Stimulated activated CD4-positive, alpha-beta T cell treated with anti-CD3 and anti-CD28 coated beads, Interleukin-4, amount 100 ng/mL, for 1 hour (primary cell): ENCODE data around the gene SPNS3.

Experiments
- DNase-seq: peaks from one replicate; pipeline ENCODE4 v3.0.0-alpha.2; 2020

Gene SPNS3

DNA sequence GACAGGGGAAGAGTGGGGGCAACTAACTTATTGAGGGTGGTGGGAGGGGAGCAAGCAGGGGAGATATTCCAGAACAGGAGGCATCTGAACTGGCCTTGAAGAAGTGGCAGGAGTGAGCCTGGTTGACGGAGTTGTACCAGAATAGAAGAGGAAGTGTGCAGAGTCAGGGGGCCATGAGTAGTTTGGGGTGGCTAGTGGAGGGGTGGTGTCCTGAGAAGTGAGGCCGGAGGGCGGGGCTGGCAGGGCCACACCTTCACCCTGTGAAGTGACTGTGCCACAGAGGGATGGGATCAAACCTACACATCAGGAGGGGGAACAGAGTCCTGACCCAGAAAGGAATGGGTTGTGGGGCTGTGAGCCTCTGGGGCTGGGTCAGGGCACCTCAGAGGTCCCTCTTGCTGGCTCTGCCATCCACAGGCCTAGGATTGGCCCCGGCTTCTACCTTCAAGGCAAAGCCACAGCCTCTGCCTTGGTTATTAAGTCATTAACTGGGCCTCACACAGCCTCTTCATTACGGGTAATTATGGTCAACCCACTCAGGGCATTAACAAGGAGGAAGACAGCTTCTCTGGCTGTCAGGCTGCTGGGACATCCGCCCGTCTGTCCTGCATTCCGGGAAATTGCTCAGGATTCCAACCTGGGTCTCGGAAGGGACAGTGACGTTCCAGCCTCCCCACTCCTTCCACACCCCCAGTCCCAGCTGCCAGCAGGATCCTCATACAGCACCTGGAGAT, 77.6 kb downstream of the SPNS3 start:
- no peak for DNase-seq

DNA sequence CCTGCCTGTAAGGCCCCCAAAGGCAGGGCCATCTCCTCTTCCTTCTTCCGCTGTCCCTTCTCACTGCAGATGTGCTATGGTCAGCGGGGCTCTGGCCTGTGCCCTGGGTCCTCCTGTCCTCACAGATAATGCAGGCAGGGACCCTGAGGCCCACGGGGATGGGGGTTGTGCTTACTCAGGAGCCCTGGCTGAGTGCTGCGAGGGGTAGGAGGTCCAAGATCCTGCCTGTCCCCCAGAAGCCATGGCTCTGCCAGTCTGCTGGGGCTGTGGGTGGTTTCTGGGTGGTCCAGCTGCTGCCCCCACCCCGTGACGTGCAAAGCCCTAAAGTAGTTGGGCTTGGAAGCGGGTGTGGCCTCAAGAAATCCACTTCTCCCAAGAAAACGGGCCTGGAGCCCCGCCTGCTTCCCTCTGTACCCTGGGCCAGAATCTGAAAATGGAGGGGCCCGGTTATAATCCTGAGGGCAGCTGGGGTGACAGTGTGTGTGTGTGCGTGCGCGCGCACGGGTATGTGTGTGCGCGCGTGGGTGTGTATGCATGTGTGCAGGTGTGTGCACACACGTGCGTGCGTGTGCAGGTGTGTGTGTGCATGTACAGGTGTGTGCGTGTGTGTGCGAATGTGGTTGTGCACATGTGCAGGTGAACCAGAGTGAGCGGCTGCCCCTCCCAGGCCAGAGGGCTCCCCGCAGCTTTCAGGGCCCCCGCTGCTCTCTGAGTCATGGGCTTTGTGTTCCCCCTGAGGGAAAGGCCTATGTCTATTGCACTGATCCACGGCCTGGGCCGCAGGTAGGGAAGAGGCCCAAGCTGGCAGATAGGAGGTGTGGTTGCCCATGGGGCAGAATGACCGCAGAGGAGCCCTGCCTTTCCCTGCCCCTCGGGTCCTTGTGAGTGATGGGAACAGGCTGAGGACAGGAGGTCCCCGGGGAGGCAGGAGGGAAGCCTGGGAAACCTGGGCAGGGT, 78.7 kb downstream of the SPNS3 start:
- DNase-seq: no peak

DNA sequence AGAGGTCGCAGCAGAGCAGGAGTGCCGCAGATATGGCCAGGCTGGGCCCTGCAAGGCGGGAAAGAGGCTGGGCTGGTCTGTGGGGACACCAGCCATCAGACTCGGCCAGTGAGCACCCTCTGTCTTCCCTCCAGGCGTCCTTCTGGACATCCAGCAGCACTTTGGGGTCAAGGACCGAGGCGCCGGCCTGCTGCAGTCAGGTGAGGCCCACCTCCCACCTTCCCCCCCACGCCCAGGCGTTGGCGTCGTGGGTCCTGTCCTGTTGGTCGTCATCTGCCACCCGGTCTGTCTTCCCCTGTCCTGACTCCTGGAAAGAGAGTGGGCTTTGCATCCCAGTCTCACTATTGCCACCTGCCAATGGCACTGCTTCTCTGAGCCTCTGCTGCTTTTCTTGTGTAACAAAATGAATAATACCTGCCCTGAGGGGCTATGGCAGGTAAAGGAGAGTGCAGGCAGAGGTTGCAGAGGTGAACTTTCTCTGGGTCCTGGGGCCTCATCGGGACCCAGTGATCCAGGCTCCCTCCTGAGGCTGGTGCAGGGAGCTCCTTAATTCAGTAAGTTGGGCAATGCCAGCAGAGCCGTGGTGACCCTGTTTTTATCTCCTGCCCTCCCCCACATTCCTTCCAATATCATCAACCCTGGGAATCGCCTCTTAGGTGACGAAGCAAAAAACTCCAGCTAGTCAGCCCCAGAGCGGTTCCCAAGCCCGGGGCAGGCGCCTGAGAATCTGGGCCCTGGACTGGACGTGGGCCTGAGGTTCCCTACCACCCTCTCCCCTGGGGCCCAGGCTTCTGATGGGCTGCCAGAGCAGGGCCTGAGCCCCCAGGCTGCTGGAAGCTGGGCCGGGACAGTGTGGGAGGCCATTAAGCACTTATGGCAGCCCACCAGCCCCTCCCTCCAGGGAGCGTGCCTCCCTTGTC, 79.6 kb downstream of the SPNS3 start:
- no peak for DNase-seq

DNA sequence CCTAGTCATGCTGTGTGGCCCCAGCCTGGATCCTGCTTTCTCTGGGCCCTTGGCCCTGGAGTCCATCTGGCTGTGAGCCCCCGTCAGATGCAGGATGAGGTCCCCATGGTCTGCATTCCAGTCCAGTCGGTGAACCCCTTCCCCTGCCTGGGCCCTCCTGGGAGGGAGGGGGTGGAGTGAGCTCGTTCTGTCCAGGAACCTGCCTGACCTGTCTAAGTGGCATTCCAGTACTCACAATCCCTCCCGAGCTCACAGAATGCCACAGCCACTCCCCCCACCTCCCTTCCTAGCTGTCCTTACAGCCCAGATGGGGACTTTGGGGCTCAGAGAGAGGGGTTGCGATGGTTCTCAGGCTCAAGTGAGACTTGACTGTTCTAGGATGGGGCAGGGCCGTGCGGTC, 80.5 kb downstream of the SPNS3 start:
- no peak for DNase-seq

DNA sequence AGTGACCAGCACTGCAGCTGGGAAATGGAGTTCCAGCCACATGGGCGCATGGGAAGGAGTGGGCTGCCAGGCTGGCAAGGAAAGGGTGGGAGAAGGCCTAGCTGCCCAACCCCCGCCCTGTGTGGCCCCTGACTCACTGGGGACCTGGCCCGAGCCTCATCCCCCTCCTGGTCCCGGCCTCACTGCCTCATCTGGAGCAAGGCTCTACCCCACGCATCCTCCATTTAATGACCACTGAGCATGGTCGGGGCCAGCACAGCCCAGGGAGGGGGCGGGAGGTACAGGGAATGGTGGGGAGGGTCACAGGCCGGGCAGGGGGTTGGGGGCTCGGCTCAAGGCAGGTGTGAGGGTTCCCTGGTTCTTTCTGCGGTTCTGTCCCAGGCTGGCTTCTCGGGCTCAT, 81.0 kb downstream of the SPNS3 start:
- DNase-seq: no peak

DNA sequence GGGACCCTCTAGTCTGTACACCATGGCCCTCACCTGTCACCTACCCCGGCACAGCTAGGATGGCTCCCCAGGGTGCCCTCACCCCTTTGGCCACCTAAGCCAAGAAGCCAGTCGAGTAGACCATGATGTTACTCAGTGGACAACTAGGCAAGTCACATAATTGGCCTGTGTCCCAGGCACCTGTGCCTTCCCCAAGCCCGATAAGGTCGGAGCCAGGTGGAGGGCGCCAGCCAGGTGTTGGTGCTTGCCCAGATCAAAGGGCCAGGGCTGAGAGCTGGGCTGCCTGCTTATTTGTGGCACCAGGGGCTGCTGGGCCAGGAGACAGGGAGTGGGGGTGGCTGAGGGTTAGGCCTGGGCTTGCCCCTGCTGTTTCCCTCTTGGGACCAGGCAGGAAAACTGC, 81.8 kb downstream of the SPNS3 start:
- DNase-seq: no peak

DNA sequence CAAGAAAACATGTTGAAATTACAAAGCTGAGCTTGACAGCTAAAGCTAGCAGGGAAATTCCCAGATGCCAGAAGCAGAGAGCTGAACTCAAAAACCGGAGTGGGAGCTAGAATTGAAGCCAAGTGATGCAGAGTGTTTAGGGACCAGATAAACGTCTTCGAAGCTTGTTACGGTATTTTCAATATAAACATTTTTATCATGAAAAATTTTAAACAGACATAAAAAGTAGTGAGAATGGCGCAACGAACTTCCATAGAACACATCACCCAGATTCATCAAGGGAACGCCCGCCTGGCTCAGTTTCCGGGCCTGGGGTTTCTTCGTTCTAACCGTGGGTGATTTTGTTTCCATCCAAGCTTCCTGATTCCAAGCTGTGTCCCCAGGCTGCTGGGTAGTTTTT, 83.0 kb downstream of the SPNS3 start:
- DNase-seq: no peak

DNA sequence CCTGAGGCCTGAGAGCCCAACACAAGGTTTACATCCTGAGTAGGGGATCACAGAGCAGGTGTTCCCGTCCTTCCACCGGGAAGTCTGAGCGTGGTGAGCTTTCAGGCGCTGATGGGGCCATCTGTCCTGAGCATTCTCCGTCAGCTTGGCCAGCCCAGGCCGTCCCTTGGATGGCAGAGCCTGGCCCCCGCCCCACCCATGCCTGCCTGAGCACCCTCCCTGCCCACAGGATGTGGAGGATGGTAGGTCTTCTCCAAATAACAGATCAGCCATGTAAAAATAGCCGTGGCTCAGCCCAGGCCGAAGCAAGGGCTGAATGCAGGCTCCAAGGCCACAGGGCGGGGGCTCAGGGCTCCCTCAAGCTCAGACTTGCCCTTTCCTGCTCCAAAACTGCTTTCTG, 85.2 kb downstream of the SPNS3 start:
- no peak for DNase-seq

DNA sequence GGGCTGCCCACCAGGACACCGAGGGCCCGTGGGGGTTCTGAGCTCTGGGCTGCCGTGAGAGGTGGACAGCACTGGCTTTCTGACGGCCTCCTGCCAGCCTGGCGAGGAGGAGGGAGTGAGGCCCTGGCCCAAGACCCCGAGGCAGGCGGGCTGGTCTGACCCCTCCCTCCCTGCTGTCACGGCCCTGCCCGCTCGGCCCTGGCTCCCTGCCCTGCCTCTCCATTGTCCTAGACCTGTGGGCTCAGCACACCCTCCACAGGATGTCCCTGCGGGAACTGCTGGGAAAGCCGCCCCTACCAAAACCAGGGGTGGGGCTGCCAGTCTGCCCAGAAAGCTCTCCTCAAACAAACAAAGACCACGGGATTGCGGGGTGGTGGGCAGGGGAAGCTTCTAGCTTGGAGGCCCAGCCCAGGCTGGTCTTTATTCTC, 85.6 kb downstream of the SPNS3 start:
- DNase-seq: no peak

DNA sequence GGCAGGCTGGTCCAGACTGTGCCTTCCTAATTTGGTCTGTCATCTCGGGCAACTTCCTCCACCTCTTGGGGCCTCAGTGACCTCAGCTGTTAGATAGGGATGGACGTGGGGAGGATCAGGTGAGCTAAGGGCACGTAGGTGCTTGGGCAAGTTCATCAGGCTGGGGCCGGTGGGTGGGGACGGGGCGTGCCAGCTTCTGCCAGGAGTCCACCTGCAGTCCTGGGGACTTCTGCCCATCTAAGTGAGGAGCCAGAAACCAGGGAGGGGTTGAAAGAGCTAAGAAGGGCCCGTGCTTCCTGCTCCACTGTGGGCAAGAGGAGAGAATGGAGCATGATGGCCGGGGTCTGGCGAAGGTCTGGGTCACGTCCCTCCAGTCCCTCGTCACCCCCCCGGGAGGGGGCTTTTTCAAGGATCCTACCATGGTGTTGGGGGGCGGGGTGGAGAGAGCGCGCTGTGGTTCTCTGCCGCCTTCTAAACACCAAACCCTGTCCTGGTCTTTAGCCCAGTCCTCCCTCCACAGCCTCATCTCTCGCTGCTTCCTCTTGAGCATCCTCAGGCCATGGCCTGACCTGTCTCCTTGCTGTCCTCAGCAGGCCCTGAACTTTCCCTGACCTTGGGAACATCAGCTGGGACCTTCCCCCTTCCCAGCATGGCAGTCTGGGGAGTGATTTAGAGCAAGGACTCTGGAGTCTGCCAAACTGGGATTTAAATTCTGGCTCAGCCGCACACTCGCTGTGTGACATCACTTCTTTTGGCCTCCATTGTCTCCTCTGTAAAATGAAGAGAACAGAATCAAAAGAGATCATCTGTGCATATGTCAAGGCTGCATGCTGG, 86.5 kb downstream of the SPNS3 start:
- DNase-seq: no peak

DNA sequence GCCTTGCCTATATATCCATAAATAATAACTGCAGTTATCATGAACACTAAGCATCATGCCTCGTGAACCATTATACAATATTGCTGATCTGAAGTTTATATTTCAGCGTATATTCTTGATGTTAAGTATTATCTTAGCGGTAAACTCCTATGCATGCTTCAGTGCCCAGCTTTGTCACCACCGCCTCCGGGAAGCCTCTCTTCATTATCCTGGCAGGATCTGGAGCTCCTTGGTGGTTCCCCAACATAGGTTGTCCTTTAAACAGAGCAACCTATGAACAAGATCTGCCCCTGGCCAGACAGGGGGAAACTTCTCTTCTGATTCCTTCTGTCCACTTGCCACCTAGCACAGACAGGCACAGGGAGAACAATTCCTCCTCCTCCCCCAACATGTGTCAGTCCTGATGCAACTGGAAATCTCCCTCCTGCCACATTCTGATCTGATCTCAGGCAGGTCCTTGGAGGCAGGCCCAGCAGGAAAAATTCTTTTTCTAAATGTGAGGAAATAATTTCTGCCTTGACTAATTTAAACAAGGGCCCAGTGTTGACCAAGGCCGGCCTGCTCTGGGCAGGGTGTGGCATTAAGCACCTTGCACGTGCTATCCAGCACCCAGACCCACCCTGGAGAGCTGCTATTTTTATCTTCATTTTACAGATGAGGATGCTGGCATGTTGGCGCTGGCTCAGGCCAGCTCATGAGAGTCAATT, 87.3 kb downstream of the SPNS3 start:
- DNase-seq: no peak

DNA sequence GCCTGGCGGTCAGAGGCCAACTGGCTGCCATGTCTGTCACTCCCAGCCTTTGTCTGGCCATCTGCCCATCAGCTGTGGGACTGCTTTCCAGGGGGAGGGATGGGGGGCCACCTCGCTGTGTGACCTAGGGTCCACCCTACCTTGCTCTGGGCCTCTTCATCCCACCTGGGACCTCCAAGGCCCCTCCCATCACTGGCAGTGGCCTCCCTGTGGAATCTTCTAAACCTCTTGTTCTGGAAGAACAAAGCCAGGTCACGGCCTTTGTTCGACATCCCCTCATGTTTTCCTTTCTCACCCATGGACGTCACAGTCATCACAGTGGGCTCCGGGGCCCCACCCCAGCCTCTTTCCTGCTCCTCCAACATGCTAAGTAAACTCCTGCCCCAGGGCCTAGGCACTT, 88.9 kb downstream of the SPNS3 start:
- DNase-seq: no peak

DNA sequence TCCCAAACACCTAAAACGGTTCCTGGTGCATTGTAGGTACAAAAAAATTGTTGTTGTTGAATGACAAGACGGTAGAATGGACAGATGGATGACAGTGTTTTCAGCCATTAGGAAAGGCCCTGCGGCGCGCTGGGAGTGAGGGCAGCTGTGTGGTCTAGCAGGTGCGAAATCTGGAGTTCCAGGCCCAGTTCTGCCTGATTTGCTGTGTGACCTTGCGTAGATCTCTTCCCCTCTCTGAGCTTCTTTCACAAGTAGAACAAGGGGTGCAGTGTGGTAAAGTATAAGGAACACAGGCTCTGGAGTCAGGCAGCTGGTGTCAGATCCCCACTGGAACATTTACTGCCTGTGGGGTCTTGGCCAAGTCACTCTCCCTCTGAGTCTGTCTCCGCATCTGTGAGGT, 90.2 kb downstream of the SPNS3 start:
- no peak for DNase-seq

DNA sequence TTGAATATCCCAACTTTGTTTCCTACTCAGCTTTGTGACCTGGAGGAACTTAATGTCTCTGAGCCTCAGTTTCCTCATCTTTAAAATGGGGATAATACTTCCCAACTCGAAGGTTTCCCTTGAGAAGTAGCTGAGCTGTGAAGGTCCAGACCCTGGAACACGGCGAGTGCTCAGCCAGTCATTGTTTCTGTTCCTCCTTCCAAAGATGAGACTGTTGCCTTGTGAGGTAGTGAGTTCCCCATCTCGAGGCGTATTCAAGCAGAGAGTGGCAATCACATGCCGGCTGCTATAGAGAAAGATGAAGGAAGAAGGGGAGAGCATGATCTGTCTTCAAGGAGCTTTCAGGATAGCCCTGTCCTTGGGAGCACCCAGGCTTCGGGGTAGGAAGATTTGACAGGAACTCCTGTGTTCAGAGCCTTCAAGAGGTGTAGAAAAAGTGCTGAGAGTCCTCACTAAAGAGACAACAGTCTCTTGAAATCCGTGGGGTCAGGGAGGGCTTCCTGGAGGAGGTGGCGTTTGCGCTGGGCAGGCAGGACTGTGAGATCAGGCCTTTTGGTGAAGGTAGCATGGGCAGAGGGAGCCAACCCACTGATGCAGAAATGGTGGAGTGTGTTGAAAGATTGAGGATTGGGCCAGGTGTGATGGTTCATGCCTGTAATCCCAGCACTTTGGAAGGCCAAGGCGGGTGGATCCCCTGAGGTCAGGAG, 92.1 kb downstream of the SPNS3 start:
- DNase-seq: no peak

DNA sequence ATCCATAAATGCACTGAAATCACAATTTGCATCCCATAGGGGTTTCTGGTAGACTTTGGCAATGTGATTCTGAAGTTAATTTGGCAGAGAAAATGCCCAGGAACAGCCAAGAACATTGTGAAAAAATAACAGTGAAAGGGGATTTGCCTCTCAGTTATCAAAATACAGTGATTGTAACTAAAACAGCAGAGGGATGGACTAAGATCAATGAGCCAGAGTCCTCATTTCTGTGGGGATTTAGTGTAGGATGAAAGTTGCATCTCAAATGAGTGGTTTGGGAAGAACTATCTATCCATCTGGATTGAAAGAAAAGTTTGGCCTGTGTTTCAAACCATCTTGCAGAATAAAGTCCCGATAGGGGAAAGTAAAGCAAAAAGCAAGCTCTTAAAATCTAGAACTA, 93.4 kb downstream of the SPNS3 start:
- no peak for DNase-seq

DNA sequence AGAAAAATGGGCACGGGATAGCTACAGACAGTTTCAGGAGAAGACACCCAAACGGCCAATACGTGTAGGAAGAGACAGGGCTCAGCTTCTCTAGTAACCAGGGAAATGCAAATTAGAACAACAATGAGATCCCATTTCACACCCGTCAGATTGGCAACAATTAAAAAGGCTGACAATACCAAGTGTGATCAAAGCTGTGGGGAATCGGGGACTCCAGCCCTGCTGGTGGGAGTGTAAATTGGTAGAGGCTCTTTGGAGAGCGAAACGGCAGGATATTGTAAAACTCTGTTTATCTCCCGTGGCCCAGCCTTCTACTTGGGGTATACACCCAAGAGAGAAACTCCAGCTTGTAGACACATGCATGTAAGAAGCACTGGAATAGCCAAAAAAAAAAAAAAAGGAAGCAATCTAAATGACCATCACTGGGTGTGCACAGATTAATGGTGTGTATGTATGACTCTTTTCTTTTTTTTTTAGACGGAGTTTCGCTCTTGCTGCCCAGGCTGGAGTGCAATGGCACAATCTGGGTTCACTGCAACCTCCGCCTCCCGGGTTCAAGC, 93.9 kb downstream of the SPNS3 start:
- no peak for DNase-seq

DNA sequence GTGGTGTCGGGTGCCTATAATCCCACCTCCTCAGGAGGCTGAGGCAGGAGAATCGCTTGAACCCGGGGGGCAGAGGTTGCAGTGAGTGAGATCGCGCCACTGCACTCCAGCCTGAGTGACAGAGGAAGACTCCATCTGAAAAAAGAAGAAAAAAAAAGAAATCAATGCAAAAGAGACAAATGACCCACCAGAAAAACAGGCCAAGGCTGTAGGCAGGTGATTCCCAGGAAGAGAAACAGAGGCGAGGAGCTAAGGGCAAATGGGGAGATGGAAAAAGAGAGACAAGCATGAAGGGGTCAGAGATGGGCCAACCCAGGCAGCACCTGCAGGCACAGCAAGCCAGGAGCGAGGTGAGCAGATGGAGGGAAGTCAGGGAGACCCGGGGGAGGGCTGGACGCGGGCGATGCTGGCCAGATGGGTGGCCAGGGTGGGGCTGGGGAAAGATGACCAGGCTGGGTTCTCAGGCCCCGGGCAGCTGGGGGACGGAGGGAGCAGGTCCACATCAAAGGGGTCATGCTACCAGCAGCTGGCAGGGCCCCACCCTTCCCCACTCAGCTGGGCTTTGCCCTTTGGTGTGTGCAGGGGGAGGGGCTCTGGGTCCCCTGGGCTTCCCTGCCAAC, 95.9 kb downstream of the SPNS3 start:
- no peak for DNase-seq

DNA sequence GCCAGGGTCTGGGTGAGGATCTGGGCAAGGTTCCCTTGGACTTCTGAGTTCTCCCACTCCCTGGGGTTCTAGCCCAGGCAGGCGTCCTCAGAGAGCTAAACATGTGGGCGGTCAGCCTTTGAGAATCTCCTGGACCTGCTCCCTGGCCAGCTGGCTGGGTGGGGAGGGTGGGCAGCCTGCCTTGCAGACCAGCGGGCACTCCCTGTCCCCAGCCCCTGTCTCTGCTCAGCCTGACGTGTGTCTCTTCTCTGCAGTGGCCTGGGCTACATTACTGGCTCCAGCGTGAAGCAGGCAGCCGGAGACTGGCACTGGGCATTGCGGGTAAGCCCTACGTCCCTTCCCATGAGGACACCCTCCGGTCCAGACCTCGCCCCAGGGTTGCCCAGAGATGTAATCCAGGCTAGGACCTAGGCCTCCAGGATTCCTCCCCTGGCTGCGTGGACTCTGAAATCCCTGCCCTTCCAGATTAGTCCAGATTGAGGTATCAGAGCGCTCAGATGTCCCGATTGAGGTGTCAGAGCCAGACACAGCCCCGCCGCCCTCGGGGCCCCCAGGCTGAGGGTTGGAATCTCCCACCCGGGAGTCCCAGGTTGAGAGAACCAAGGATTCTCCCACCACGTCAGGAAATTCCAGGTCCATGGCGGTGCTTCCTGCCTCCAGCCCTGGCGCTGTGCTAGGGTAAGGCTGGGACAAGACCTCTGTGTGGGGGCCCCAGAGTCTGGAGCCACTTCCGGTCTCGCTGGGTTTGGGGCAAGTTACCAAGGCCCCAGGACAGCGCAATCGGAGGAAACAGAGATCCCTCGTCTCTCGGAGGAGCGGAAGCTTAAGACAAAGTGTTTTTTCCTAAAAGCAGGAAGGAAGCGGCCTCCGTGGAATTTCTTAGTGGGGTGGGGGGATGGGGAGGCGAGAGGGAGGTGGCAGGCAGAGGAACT, 97.3 kb downstream of the SPNS3 start:
- no peak for DNase-seq
